HG03103 (cell line): Measurements from ENCODE around the gene NDUFAF5.

Experiments used
- ATAC-seq: cut with Tn5 transposase; IDR thresholded peaks from one replicate; pipeline ENCODE4 v1.9.1; 2021; ENCODE audit warnings: low read depth; ENCODE audit not compliant: unreplicated experiment

The NDUFAF5 gene

DNA sequence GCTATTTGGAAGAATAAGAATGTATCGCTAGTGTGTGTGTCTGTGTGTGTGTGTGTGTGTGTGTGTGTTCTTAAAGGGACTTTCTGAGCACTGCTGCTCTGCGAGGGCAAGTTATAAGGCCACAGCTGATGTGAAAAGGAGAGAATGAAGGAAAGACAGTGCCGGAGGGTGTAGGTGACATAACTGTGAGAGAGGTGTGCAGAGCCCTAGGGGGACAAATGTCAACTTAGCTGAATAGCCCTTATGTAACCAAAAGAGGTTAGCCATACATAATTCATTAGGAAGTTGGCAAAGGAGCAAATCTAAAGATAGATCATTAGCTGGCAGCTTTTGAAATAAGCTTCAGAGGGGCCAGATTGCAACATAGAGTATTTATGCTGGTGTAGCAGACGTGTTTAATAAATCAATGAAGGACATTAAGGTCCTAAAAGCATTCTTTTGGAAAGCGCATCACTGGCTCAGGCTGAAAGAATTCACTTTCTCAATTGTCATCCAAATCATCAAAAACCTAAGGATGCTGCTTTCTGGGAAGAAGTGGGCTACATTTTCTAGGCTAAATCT is 81.0 kb downstream of the NDUFAF5 start:
- ATAC-seq = no peak

GRCh38 chr20:13868331-13868730 is 83.5 kb downstream of the NDUFAF5 start:
- ATAC-seq = no peak

GRCh38 chr20:13870170-13870748 is 85.4 kb downstream of the NDUFAF5 start:
- no peak for ATAC-seq
